Activated CD4-positive, alpha-beta T cell treated with anti-CD3 and anti-CD28 coated beads, Interleukin-2, amount 50 U/mL, for 16 hours (primary cell): ENCODE measurements around the gene MYO18B.
A peak's percentile ranks its signal among the peaks of the same experiment; 100 is the strongest.

ENCODE experiments used
- DNase-seq: peaks from one replicate; pipeline ENCODE4 v3.0.0-alpha.2; 2020

The MYO18B gene

GRCh38 chr22:25828422-25828821 lies 86.4 kb downstream of the MYO18B start:
- no peak for DNase-seq

- no peak for DNase-seq
These were observed 87.2 kb downstream of the MYO18B start for GRCh38 chr22:25829237-25829636.

GRCh38 chr22:25829808-25830777 lies 88.1 kb downstream of the MYO18B start:
- DNase-seq = no peak

DNA sequence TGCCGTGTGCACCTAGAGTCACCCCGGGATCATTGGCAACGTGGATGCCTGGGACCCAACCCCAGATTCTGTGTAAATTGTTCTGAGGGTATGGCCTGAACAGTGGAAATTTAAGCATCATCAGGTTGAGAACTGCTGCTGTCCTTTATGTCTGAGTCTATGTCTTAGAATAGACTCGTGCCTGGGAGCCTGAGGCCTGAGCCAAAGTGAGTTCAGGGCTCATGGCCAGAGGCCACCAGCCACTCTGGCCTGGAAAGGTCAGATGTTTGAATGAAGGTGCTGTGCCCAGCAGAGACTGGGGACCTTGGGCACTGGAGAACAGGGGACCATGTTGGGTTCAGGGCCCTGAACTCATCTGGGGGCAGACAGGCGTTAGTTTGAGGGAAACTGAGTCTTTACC lies 91.1 kb downstream of the MYO18B start:
- DNase-seq = no peak

- DNase-seq = no peak
These were observed 91.7 kb downstream of the MYO18B start for GRCh38 chr22:25833676-25834075.

DNA sequence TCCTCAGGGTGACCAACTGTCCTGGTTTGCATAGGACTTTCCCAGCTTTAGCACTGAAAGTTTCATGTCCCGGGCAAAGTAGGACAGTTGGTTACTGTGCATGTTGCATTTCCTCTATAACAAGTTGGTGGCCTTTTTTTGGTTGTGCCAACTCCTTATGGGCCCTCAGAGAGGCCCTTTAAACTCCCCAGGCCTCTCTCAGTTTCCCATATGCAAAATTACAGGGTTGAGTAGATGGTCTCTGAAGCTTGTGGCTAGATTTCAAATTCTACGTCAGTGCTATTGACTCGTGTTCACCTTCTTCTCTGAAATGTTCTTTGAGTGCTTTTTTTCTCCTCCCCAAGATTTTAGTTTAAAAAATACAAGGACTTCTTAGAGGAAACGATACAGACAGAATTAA lies 92.5 kb downstream of the MYO18B start:
- DNase-seq = no peak

- no peak for DNase-seq
These were observed 93.4 kb downstream of the MYO18B start for GRCh38 chr22:25835348-25835747.

- no peak for DNase-seq
These were observed 95.4 kb downstream of the MYO18B start for GRCh38 chr22:25837288-25837900.

DNA sequence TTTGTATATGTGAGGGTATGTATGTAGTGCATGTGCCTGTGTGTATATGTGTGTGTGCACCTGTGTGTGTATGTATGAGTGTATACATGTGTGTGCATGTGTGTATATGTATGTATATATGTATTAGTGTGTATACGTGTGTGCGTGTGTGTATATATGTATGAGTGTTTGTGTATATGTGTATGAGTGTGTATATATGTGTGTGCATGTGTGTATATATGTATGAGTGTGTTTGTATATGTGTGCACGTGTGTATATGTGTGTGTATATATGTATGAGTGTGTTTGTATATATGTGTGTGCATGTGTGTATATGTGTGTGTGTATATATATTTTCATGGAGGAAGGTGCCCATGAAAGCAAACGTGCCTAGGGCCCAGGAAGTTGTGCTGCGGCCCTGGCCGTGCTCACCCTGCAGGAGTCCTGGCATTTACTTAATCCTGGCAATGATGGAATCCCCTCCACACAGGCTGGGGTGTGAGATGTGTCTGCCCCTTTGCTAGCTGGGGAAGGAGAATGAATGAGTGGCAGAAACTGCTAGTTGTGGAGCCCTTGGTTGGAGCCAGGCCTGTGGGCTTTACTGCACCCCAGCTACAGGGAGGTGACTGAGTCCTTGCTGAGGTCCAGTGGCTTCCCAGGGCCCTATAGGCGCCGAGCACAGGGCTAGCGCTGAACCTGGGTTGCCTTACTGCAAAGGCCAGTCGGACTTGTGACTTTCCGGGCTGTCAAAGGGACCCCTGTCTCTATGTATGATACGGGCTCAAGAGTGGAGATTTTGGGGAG lies 97.2 kb downstream of the MYO18B start:
- DNase-seq = no peak

GRCh38 chr22:25839755-25840154 lies 97.8 kb downstream of the MYO18B start:
- DNase-seq = no peak

- no peak for DNase-seq
These were observed 98.2 kb downstream of the MYO18B start for GRCh38 chr22:25840167-25840566.

DNA sequence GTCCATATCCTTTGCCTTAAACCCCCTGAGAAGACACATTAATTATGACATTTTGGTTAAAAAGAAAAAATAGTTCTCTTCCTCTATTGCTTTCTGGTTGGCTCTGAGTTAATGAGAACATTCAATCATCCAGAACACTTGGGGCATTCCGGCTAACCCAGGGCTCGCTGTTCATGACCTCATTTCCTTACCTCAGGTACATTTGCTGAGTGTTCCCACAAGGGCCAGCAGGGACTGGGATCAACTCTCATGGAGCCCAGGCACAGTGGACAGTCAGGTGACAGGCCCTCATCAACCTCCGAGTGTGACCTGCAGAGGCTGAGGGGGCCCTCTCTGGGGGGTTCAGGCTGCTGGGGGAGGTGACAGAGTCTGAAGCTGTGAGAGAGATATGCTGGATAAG lies 98.9 kb downstream of the MYO18B start:
- DNase-seq = no peak

DNA sequence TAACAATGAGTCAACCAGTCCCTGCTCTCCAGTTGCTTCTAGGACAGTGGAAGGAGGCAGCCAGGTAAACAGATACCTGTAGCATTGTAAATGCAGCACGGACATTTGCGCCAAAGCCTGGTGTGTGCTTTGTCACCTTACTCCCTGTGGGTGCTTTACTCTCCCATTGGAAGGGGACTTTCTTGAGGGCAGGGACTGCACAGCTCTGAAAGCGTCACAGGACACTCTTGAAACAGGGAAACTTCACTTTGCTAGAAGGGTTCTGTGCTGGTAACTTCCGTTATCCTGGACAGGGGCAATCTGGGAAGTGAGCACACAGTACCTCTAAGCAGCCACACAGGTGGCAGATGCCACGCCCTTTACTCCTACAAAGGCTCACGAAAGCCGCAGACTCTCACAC lies 99.8 kb downstream of the MYO18B start:
- DNase-seq = no peak

DNA sequence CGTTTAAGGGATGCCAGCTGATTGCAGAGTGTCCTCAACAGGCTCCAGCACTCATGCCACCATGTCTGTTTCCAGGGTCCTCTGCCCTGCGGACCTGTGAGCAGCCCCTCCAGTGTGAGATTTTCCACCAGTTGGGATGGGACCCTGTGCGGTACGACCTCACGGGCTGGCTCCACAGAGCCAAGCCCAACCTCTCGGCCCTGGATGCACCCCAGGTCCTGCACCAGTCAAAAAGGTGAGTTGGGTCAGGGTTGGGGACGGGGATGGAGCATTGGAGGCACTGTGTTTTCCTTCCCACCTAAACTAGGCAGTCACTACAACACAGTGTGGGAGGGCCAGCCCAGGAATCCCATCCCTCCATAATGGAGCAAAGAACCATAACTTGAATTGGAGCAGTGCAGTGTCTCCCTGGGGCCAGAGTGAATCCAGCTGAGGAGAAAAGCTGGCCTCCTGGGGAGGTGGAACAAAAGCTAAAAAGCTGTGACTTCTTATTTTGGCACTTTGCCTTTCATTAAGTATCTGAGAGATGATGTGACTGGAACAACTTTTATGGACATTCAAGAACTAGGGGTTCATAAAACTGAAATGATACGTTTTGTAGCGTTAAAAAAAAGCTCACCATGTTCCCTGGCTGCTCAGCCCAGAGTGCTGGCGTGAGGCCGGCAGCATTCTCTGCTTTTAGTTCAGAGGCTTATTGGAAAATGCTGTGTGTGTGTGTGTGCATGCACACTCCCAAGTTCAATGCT lies 101.8 kb downstream of the MYO18B start:
- no peak for DNase-seq

GRCh38 chr22:25844601-25845000 lies 102.6 kb downstream of the MYO18B start:
- DNase-seq = no peak

DNA sequence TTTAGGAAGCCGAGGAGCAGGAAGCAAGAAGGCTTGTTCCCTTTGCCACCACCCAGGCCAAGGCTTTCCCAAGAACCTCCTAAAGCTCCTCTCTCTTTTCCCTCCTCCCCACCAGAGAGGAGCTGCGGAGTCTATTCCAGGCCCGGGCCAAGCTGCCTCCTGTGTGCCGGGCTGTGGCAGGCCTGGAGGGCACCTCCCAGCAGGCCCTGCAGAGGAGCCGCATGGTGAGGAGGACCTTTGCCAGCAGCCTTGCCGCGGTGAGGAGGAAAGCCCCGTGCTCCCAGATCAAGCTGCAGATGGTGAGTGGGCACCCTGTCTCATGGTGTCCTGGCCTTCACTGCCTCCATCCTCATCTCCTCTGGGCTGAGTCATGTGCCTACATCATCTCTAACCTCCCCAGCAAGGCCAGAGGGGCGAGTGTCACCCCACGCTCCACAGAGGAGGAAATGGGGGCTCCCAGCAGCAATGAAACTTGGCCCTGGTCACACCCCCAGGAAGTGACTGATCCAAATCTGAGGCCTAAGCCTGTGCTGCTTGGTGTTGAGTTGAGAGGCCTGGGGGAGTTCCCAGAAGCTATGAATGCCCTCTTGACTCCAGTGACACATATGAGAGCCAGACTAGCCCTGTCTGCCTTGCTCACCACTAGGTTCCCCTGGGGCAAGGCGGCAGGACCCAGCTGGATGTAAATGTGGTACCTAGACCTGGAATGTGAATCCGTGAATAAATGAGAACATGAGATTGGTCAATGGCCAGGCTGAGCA lies 104.2 kb downstream of the MYO18B start:
- peak; percentile 33 for DNase-seq

DNA sequence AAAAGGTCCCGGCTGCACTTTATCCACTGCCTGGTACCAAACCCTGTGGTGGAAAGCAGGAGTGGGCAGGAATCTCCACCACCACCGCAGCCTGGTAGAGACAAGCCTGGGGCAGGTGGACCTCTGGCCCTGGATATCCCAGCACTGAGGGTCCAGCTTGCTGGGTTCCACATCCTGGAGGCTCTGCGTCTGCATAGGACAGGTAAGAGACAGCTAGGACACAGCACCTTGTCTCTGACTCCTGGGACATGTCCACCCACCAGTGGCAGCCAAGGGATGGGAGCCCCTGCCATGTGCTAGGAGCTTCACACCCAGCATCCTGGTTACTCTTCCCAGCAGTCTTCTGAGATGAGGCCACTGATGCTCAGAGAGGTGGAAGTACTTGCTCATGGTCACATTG lies 105.5 kb downstream of the MYO18B start:
- DNase-seq = no peak

DNA sequence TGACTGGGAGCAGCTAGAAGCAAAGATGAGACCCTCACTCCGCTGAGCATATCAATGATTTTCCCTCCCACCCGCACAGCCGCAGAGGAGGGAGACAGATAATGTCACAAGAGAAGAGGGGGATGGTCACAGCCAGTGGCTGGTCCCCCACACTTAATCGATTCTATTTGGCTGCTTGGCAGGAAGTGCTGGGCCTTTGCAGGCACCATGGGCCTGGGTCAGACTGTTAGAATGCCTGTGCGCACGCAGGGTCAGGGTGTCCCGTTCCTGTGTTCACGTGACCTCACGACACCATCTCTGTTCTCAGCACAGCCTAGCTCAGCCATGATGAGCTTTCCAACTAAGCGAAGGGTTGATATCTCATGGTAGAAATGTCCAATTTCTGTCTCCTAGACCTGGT lies 107.0 kb downstream of the MYO18B start:
- no peak for DNase-seq

GRCh38 chr22:25849522-25849921 lies 107.5 kb downstream of the MYO18B start:
- DNase-seq = no peak

DNA sequence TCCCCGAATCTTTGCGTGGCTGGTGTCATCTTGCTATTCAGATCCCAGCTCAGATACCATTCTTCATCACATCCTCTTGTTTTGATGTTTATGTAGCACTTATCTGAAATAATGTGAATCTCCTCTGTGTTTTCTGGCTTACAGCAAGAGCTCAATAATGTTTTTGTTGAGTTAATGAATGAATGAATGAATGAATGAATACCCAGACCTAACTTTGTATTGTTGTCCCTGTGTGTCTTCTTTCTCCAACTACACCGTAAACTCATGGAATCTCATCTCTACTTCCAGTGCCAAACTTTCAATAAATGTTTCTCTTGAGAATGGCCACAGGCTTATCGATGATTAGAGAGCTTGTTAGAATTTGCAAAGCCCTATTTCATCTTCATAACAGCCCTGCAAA lies 110.2 kb downstream of the MYO18B start:
- DNase-seq = no peak

DNA sequence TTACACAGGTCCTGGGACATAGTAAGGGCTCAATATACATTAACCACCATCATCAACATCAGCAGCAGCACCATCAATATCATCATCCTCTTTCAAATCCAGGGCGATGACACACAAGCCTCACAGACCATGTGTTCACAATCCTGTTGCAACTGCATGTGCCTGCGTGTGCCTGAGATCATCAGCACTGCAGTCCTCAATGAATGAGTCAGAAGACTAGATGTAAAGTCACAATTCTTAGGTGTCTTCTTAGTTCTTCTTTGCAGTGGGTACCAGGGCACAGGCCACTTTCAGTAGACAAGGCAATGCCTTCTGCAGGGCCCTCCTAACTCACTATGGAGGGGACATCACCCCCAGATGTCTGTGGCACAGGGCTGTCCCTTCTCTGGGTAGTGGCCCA lies 111.1 kb downstream of the MYO18B start:
- DNase-seq = no peak
